ENCODE results near the gene SLC25A34. TPM values are rescaled to one million over a fixed set of nuclear protein-coding genes. Genes with fewer than 3 reads are reported as not detected.

SLC25A34 gene
- total RNA-seq, 1 donor from 2014 or later = 0.90 TPM

GRCh38 chr1:15731735-15732685 lies 4.0 kb upstream of the SLC25A34 start:
- H3K4me3 Mint-ChIP-seq (ENCODE audit: unreplicated experiment) = no peak overlapping the region
- no peak overlapping the region for H3K27ac Mint-ChIP-seq (ENCODE audit: unreplicated experiment)
- no peaks in the 10 kb centered on the region for H3K27me3 Mint-ChIP-seq (ENCODE audit: low read depth)
- DNase-seq (ENCODE audit: low spot score) = no peak
- H3K4me1 Mint-ChIP-seq (ENCODE audit: low read depth) = no peaks in the 10 kb centered on the region
- no peaks in the 10 kb centered on the region for H3K9me3 Mint-ChIP-seq (ENCODE audit: low read depth)
- no peak for TF ChIP-seq CTCF (IDR thresholded peaks at IDR 0.05)
- H3K36me3 Mint-ChIP-seq (ENCODE audit: low read depth) = peaks cover 19% of the 10 kb centered on the region

- H3K27me3 Mint-ChIP-seq (ENCODE audit: low read depth) = no peaks in the 10 kb centered on the region
Measured at GRCh38 chr1:15732686-15733081, 3.4 kb upstream of the SLC25A34 start.

GRCh38 chr1:15733218-15733725 lies 2.8 kb upstream of the SLC25A34 start:
- no peak for DNase-seq (ENCODE audit: low spot score)
- Mint-ChIP-seq H3K36me3 (ENCODE audit: low read depth) (peaks cover 13% of the 10 kb centered on the region), H3K4me1 (ENCODE audit: low read depth) (no peaks in the 10 kb centered on the region), H3K27ac (ENCODE audit: unreplicated experiment) (peak overlapping the region; percentile 41), H3K4me3 (ENCODE audit: unreplicated experiment) (no peak overlapping the region), H3K27me3 (ENCODE audit: low read depth) (no peaks in the 10 kb centered on the region), H3K9me3 (ENCODE audit: low read depth) (no peaks in the 10 kb centered on the region)
- no peak for TF ChIP-seq CTCF (IDR thresholded peaks at IDR 0.05)

More at GRCh38 chr1:15732686-15733081, 3.4 kb upstream of the SLC25A34 start:
- H3K9me3 Mint-ChIP-seq (ENCODE audit: low read depth) = no peaks in the 10 kb centered on the region
- H3K36me3 Mint-ChIP-seq (ENCODE audit: low read depth) = peaks cover 16% of the 10 kb centered on the region
- H3K27ac Mint-ChIP-seq (ENCODE audit: unreplicated experiment) = no peak overlapping the region
- no peak for TF ChIP-seq CTCF (IDR thresholded peaks at IDR 0.05)
- no peaks in the 10 kb centered on the region for H3K4me1 Mint-ChIP-seq (ENCODE audit: low read depth)
- no peak overlapping the region for H3K4me3 Mint-ChIP-seq (ENCODE audit: unreplicated experiment)
- DNase-seq (ENCODE audit: low spot score) = no peak

DNA sequence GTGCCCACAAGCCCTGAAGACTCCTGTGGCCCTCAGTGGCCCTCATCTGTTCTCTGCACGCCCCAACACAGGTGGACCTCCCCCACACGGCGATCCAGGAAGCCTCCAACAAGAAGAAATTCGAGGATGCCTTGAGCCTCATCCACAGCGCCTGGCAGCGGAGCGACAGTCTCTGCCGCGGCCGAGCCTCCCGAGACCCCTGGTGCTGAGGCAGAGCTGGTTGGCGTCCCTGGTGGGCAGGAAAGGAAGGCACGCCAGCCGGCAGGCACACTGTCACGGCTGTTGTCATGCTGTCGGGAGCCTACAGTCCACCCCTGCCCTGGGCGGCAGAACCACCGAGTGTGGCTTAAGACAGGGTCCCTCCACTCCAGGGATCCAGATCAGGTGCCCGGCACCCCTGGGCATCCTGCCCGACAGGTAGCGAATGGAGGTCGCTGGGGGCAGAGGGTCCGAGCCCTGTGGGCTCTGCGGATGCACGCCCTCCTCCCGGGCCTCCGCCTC lies 2.3 kb upstream of the SLC25A34 start:
- TF ChIP-seq CTCF (IDR thresholded peaks at IDR 0.05) = no peak
- H3K4me1 Mint-ChIP-seq (ENCODE audit: low read depth) = no peaks in the 10 kb centered on the region

DNA sequence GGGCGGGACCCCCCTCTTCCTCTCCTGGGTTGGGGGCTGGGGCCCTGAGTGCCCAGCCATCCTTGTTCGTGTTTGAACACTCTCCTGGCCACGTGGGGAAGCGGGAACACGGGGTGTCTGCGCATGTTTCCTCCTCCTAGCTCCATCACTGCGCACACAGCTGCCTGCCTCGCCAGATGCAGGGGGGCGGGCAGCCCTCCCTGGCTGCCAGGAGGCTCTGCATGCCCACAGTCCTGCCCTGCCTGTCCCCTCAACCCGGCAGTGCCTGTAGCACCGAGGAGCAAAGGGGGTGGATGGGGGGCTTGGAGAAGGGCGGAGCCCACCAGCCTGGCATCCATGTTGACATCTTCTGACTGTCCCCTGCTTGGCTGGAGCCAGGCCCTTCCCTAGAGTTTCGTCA lies 1.8 kb upstream of the SLC25A34 start:
- H3K4me3 Mint-ChIP-seq (ENCODE audit: unreplicated experiment) = no peak overlapping the region
- no peak for DNase-seq (ENCODE audit: low spot score)
- H3K36me3 Mint-ChIP-seq (ENCODE audit: low read depth) = peaks cover 11% of the 10 kb centered on the region
- H3K27me3 Mint-ChIP-seq (ENCODE audit: low read depth) = no peaks in the 10 kb centered on the region
- no peak for TF ChIP-seq CTCF (IDR thresholded peaks at IDR 0.05)
- H3K9me3 Mint-ChIP-seq (ENCODE audit: low read depth) = no peaks in the 10 kb centered on the region
- H3K27ac Mint-ChIP-seq (ENCODE audit: unreplicated experiment) = no peak overlapping the region
- H3K4me1 Mint-ChIP-seq (ENCODE audit: low read depth) = no peaks in the 10 kb centered on the region

More for the DNA sequence above, 2.3 kb upstream of the SLC25A34 start:
- peaks cover 13% of the 10 kb centered on the region for H3K36me3 Mint-ChIP-seq (ENCODE audit: low read depth)
- no peaks in the 10 kb centered on the region for H3K27me3 Mint-ChIP-seq (ENCODE audit: low read depth)
- DNase-seq (ENCODE audit: low spot score) = no peak
- no peak overlapping the region for H3K27ac Mint-ChIP-seq (ENCODE audit: unreplicated experiment)
- no peaks in the 10 kb centered on the region for H3K9me3 Mint-ChIP-seq (ENCODE audit: low read depth)
- H3K4me3 Mint-ChIP-seq (ENCODE audit: unreplicated experiment) = no peak overlapping the region
